ENCODE data around the gene S100A14.

DNA sequence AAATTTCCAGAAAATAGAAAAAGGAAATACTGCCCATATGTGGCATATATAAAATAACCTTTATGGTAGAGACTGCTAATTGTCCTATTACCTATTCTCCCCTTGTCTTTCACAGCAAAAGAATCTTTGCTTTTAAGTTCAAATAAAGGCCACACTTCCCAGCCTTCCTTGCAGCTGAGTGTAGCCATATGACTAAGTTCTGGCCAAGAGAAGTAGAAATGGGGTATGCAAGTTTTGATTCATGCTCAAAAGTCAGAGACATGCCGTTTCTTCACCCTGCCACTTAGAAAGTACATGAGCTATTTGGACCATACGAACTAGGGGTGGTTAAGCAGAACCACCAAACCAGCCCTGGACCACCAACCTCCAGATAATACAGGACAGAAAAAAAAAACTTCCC, 32.1 kb downstream of the S100A14 start:
- no peak for TF ChIP-seq GABPA (IDR thresholded peaks at IDR 0.05; ENCODE audit: low read depth)
- TF ChIP-seq, protein P1, sequence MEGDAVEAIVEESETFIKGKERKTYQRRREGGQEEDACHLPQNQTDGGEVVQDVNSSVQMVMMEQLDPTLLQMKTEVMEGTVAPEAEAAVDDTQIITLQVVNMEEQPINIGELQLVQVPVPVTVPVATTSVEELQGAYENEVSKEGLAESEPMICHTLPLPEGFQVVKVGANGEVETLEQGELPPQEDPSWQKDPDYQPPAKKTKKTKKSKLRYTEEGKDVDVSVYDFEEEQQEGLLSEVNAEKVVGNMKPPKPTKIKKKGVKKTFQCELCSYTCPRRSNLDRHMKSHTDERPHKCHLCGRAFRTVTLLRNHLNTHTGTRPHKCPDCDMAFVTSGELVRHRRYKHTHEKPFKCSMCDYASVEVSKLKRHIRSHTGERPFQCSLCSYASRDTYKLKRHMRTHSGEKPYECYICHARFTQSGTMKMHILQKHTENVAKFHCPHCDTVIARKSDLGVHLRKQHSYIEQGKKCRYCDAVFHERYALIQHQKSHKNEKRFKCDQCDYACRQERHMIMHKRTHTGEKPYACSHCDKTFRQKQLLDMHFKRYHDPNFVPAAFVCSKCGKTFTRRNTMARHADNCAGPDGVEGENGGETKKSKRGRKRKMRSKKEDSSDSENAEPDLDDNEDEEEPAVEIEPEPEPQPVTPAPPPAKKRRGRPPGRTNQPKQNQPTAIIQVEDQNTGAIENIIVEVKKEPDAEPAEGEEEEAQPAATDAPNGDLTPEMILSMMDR (IDR thresholded peaks at IDR 0.05; ENCODE audit: insufficient read depth, low read length), result no peak
- no peak for TF ChIP-seq REST (IDR thresholded peaks at IDR 0.05; ENCODE audit: insufficient replicate concordance, low read depth)
